Measurements from ENCODE around the gene MICAL3.

Gene MICAL3

GRCh38 chr22:17835256-17835655 lies 189.1 kb downstream of the MICAL3 start:
- no peak for ATAC-seq (ENCODE audit: low read depth)
- TF ChIP-seq CTCF (IDR thresholded peaks at IDR 0.05; ENCODE audit: poor library complexity, severe bottlenecking), result no peak
- Histone ChIP-seq H3K4me3 (ENCODE audit: severe bottlenecking) (no peak overlapping the region), H3K9me3 (ENCODE audit: severe bottlenecking) (no peaks in the 10 kb centered on the region), H3K4me1 (ENCODE audit: insufficient read depth, poor library complexity, severe bottlenecking) (no peaks in the 10 kb centered on the region), H3K27me3 (ENCODE audit: insufficient read depth, poor library complexity, severe bottlenecking) (no peaks in the 10 kb centered on the region), H3K27ac (ENCODE audit: poor library complexity, severe bottlenecking) (no peak overlapping the region), H3K36me3 (ENCODE audit: low read depth) (peaks cover 5% of the 10 kb centered on the region)
- DNase-seq (ENCODE audit: low spot score), result no peak

DNA sequence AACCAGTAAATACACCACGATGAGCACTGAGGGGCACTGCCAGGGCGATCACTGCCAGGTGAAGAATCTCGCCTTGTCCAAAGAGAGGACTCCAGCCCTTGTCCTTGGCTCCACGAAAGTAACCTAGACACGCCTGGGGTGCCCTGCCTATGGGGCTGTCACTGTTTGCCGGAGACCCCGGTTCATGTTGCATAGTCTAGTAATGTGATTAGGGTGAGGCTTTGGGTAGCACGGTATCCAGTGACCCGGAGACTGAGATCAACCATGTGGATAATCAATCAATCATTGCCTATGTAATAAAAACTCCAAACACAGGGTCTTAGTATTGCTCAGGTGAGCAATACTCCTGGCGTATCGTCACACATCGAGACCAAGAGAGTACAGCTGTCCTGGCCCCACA lies 190.9 kb downstream of the MICAL3 start:
- Histone ChIP-seq H3K9me3 (ENCODE audit: severe bottlenecking) (no peaks in the 10 kb centered on the region), H3K4me1 (ENCODE audit: insufficient read depth, poor library complexity, severe bottlenecking) (no peaks in the 10 kb centered on the region), H3K27me3 (ENCODE audit: insufficient read depth, poor library complexity, severe bottlenecking) (no peaks in the 10 kb centered on the region), H3K27ac (ENCODE audit: poor library complexity, severe bottlenecking) (no peak overlapping the region), H3K4me3 (ENCODE audit: severe bottlenecking) (no peak overlapping the region), H3K36me3 (ENCODE audit: low read depth) (peaks cover 18% of the 10 kb centered on the region)
- no peak for TF ChIP-seq CTCF (IDR thresholded peaks at IDR 0.05; ENCODE audit: poor library complexity, severe bottlenecking)
- ATAC-seq (ENCODE audit: low read depth) (no peak), DNase-seq (ENCODE audit: low spot score) (no peak)

GRCh38 chr22:17832665-17833064 lies 191.7 kb downstream of the MICAL3 start:
- no peak overlapping the region for H3K4me3 ChIP-seq (ENCODE audit: severe bottlenecking)
- ATAC-seq (ENCODE audit: low read depth), result no peak
- no peaks in the 10 kb centered on the region for H3K4me1 ChIP-seq (ENCODE audit: insufficient read depth, poor library complexity, severe bottlenecking)
- no peaks in the 10 kb centered on the region for H3K9me3 ChIP-seq (ENCODE audit: severe bottlenecking)
- no peak overlapping the region for H3K27ac ChIP-seq (ENCODE audit: poor library complexity, severe bottlenecking)
- H3K36me3 ChIP-seq (ENCODE audit: low read depth), result peaks cover 24% of the 10 kb centered on the region
- DNase-seq (ENCODE audit: low spot score), result no peak
- no peak for TF ChIP-seq CTCF (IDR thresholded peaks at IDR 0.05; ENCODE audit: poor library complexity, severe bottlenecking)
- H3K27me3 ChIP-seq (ENCODE audit: insufficient read depth, poor library complexity, severe bottlenecking), result no peaks in the 10 kb centered on the region

GRCh38 chr22:17831501-17832251 lies 192.7 kb downstream of the MICAL3 start:
- H3K9me3 ChIP-seq (ENCODE audit: severe bottlenecking), result no peaks in the 10 kb centered on the region
- no peak for DNase-seq (ENCODE audit: low spot score)
- H3K36me3 ChIP-seq (ENCODE audit: low read depth), result peaks cover 34% of the 10 kb centered on the region

More at GRCh38 chr22:17831501-17832251, 192.7 kb downstream of the MICAL3 start:
- H3K27ac ChIP-seq (ENCODE audit: poor library complexity, severe bottlenecking), result no peak overlapping the region
- no peaks in the 10 kb centered on the region for H3K27me3 ChIP-seq (ENCODE audit: insufficient read depth, poor library complexity, severe bottlenecking)
- no peaks in the 10 kb centered on the region for H3K4me1 ChIP-seq (ENCODE audit: insufficient read depth, poor library complexity, severe bottlenecking)
- no peak for ATAC-seq (ENCODE audit: low read depth)
- no peak for TF ChIP-seq CTCF (IDR thresholded peaks at IDR 0.05; ENCODE audit: poor library complexity, severe bottlenecking)
- no peak overlapping the region for H3K4me3 ChIP-seq (ENCODE audit: severe bottlenecking)
